Naive thymus-derived CD4-positive, alpha-beta T cell (primary cell): ENCODE results near the gene MAT2A. TPM values are rescaled to one million over a fixed set of nuclear protein-coding genes. Genes with fewer than 3 reads are reported as not detected.

Experiments used
- ATAC-seq: fragments of 150-1000 bp; cut with Tn5 transposase; 2 replicates; pipeline ENCODE4 v1.10.0; 2021; ENCODE audit warnings: mild to moderate bottlenecking, moderate library complexity
- CTCF ChIA-PET: fragments of 350-600 bp; sonication (Branson Sonifier 250); formaldehyde crosslinking; loops from one replicate; lab custom pipeline; 2021; ENCODE audit warnings: antibody characterized with exemption; lab: Charles Lee
- POLR2A ChIA-PET: fragments of 350-600 bp; sonication (Branson Sonifier 250); formaldehyde crosslinking; loops from one replicate; lab custom pipeline; 2021; ENCODE audit warnings: antibody characterized with exemption, inconsistent platforms; lab: Charles Lee
- DNase-seq, 9 donors: peaks; one replicate each; pipeline versions ENCODE4 v3.0.0 to v3.0.0-alpha.2; 2020 to 2022; ENCODE audit warnings: mixed read lengths in 1 of 9
- H3K27ac ChIP-seq: one replicate; pipeline ENCODE4 v1.7.0; 2013; ENCODE audit warnings: mild to moderate bottlenecking, low read depth, low read length, moderate library complexity
- H3K27me3 ChIP-seq, 2 donors: one replicate each; pipeline ENCODE4 v1.7.0; 2013; ENCODE audit warnings: low read length in 2 of 2, mild to moderate bottlenecking in 2 of 2, moderate library complexity in 2 of 2; ENCODE audit not compliant: control insufficient read depth in 2 of 2, insufficient read depth in 2 of 2
- H3K36me3 ChIP-seq, 3 experiments: 1 replicate in 2 of 3; 2 replicates in 1 of 3; pipeline ENCODE4 v1.7.0; 2013; ENCODE audit warnings: low read length in 3 of 3, mild to moderate bottlenecking in 3 of 3, moderate library complexity in 1 of 3; ENCODE audit not compliant: insufficient read depth in 3 of 3, control insufficient read depth in 2 of 3
- H3K4me1 ChIP-seq, 2 donors: one replicate each; pipeline ENCODE4 v1.7.0; 2013; ENCODE audit warnings: low read length in 2 of 2, mild to moderate bottlenecking in 2 of 2, moderate library complexity in 1 of 2; ENCODE audit not compliant: control insufficient read depth in 2 of 2, insufficient read depth in 2 of 2
- H3K4me3 ChIP-seq: 2 replicates; pipeline ENCODE4 v1.7.0; 2013; ENCODE audit warnings: mild to moderate bottlenecking, low read length
- H3K9me3 ChIP-seq, 3 experiments: 1 replicate in 2 of 3; 2 replicates in 1 of 3; pipeline ENCODE4 v1.7.0; 2013; ENCODE audit warnings: low read length in 3 of 3; ENCODE audit not compliant: control insufficient read depth in 2 of 3
- H3K27ac Mint-ChIP-seq, 9 donors: one replicate each; pipeline ENCODE4 v1.8.0; 2020 to 2022; ENCODE audit warnings: mixed read lengths in 9 of 9, mild to moderate bottlenecking in 8 of 9, moderate library complexity in 5 of 9, inconsistent platforms in 2 of 9
- H3K27me3 Mint-ChIP-seq, 5 donors: one replicate each; pipeline ENCODE4 v1.8.0; 2021 to 2022; ENCODE audit warnings: mixed read lengths in 5 of 5, mild to moderate bottlenecking in 1 of 5
- H3K36me3 Mint-ChIP-seq, 5 donors: one replicate each; pipeline ENCODE4 v1.8.0; 2020 to 2022; ENCODE audit warnings: mixed read lengths in 5 of 5, mild to moderate bottlenecking in 3 of 5, inconsistent platforms in 1 of 5
- H3K4me1 Mint-ChIP-seq, 7 donors: one replicate each; pipeline ENCODE4 v1.8.0; 2020 to 2022; ENCODE audit warnings: mixed read lengths in 7 of 7, mild to moderate bottlenecking in 3 of 7, inconsistent platforms in 1 of 7
- H3K4me3 Mint-ChIP-seq, 10 donors: one replicate each; pipeline ENCODE4 v1.8.0; 2020 to 2022; ENCODE audit warnings: mild to moderate bottlenecking in 10 of 10, mixed read lengths in 10 of 10, moderate library complexity in 6 of 10, inconsistent platforms in 2 of 10
- H3K9me3 Mint-ChIP-seq, 11 donors: one replicate each; pipeline ENCODE4 v1.8.0; 2020 to 2022; ENCODE audit warnings: mixed read lengths in 11 of 11, mild to moderate bottlenecking in 4 of 11, inconsistent platforms in 1 of 11, moderate library complexity in 1 of 11
- intact Hi-C, 2 donors: fragments of 100-400 bp; cut with micrococcal nuclease; formaldehyde crosslinking; loops; one replicate each; pipeline ENCODE4 v1.15.1; 2023
- polyA plus RNA-seq, 2 donors: library from polyadenylated mRNA; unstranded; fragments of 300-500 nt; fragmentation: Illumina TruSeq; gene quantifications; one replicate each; pipeline ENCODE4 v1.2.3, GENCODE V29; 2021
- total RNA-seq, 6 experiments: library from RNA in 5 of 6; stranded (reverse) in 5 of 6; gene quantifications; 1 replicate in 5 of 6; 2 replicates in 1 of 6; pipeline ENCODE4 v1.2.3 and lab custom pipeline; 2021 to 2026

The MAT2A gene
- total and polyA plus RNA-seq, 7 experiments from 2014 or later = 79.8 to 268 (median 127) TPM

DNA sequence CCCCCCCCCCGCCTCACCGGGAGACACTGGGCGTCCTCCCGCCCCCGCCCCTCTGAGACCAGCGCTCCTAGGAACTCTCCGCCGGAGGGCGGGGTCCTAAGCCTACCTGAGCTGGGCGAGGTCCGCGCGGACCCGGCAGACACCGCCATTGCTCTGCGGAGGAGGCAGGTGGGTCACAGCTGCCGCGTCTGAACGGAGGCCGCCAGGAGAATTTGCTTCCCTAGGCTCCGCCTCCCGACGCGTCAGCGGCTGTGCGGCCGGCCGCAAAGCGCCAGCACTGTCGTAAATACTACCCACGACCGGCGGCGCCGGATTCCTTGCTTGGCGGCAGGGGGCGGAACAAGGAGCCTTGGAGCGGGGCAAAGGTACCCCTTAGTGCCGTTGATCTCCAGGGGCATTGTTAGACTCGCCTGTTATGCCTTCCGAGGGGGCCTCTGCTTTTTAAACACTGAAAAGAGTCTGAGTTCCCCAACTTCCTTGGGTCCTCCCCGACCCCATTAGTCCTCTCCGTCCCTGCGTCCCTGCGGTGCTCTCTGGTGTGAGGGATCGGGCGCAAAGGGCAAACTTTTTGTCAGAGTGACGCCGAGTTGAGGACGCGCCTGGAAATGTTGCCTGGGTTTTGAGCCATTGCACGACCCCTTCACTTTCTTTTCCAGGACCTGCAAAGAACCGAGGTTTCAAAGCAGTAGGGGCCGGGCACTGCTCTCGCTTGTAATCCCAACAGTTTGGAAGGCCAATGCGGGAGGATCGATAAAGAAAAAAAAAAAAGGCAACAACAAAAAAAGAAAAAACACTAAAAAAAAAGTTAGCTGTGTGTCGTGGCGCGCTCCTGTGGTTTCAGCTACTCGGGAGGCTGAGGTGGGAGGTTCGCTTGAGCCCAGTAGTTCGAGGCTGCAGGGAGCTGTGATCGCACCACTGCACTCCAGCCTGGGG lies 22.6 kb downstream of the MAT2A start, which contains the start of gene GGCX:
Gene GGCX, minus strand, starts transcription at position 214 of the 933 bp plus-strand sequence. Its CDS starts 65 bp downstream, at position 149.
- POLR2A ChIA-PET = interaction anchor here (0.6 to 5.9 kb wide), 24 partner anchors 10 to 724 kb away, joined by 3 to 38 read pairs (median 4); partner anchors contain the start of genes C2orf68, KCMF1, MAT2A and RNF181
- H3K4me1 ChIP-seq = peaks cover 6 to 8% of the 10 kb centered on the region in 2 donors
- Mint-ChIP-seq H3K27me3 (peaks cover 0 to under 1% (median 0%) of the 10 kb centered on the region in 5 donors), H3K36me3 (peaks cover 0 to 4% (median 0%) of the 10 kb centered on the region in 5 donors), H3K9me3 (no peaks in the 10 kb centered on the region), H3K27ac (peak within 1 kb of the TSS; percentile 86 to 99 (median 95)), H3K4me3 (peak within 1 kb of the TSS; percentile 81 to 99 (median 97)), H3K4me1 (peaks cover 17 to 48% (median 32%) of the 10 kb centered on the region in 7 donors)
- no peaks in the 10 kb centered on the region for H3K9me3 ChIP-seq
- intact Hi-C loops = loop anchor here (1.0 to 2.0 kb wide), 12 partner anchors 9 to 207 kb away; partner anchors contain the start of genes ELMOD3 (in 2 of the 2), MAT2A (in 2 of the 2), RETSAT (in 2 of the 2) and RNF181 (in 2 of the 2)
- peak; percentile 77 to 92 (median 88) for DNase-seq
- CTCF ChIA-PET = interaction anchor here (0.5 to 1.9 kb wide), 4 partner anchors 9 to 30 kb away, joined by 3 to 8 read pairs (median 3); partner anchors contain the start of gene MAT2A
- peak; percentile 98 for ATAC-seq
- H3K27ac ChIP-seq = peak within 1 kb of the TSS; percentile 95
- peak within 1 kb of the TSS; percentile 98 for H3K4me3 ChIP-seq
- peaks cover 0 to 7% (median 0%) of the 10 kb centered on the region in 3 experiments for H3K36me3 ChIP-seq
- no peaks in the 10 kb centered on the region for H3K27me3 ChIP-seq

- ChIA-PET POLR2A (interaction anchor here (0.7 kb wide), 1 partner anchor 13 kb away, joined by 3 read pairs; the partner anchor contains the start of gene VAMP8), CTCF (no interaction called here)
- Mint-ChIP-seq H3K36me3 (no peaks in the 10 kb centered on the region), H3K27ac (peak overlapping the region in 2 of 9 donors; percentile 14 to 76), H3K27me3 (peaks cover 0 to 6% (median 0%) of the 10 kb centered on the region in 5 donors), H3K4me3 (peak overlapping the region in 6 of 10 donors; percentile 10 to 70 (median 38)), H3K9me3 (no peaks in the 10 kb centered on the region), H3K4me1 (peaks cover 17 to 36% (median 25%) of the 10 kb centered on the region in 7 donors)
- ATAC-seq (no peak), DNase-seq (no peak)
- Histone ChIP-seq H3K27ac (no peak overlapping the region), H3K27me3 (no peaks in the 10 kb centered on the region), H3K4me3 (no peak overlapping the region), H3K4me1 (peaks cover 6 to 8% of the 10 kb centered on the region in 2 donors), H3K36me3 (no peaks in the 10 kb centered on the region), H3K9me3 (no peaks in the 10 kb centered on the region)
- intact Hi-C loops = no loop called here
Measured at GRCh38 chr2:85564144-85564563, 25.2 kb downstream of the MAT2A start.

GRCh38 chr2:85566265-85566664 lies 27.3 kb downstream of the MAT2A start:
- Mint-ChIP-seq H3K27ac (no peak overlapping the region), H3K9me3 (no peaks in the 10 kb centered on the region), H3K27me3 (peaks cover 0 to 20% (median 0%) of the 10 kb centered on the region in 5 donors), H3K36me3 (no peaks in the 10 kb centered on the region), H3K4me3 (no peak overlapping the region), H3K4me1 (peaks cover 0 to 15% (median 5%) of the 10 kb centered on the region in 7 donors)
- no peaks in the 10 kb centered on the region for H3K27me3 ChIP-seq
- ChIA-PET CTCF (no interaction called here), POLR2A (interaction anchor here (1.3 kb wide), 1 partner anchor 27 kb away, joined by 3 read pairs; the partner anchor contains the start of gene MAT2A)
- H3K36me3 ChIP-seq = no peaks in the 10 kb centered on the region
- DNase-seq = no peak
- H3K4me1 ChIP-seq = no peaks in the 10 kb centered on the region
- no peaks in the 10 kb centered on the region for H3K9me3 ChIP-seq
- no peak overlapping the region for H3K4me3 ChIP-seq
- H3K27ac ChIP-seq = no peak overlapping the region
- intact Hi-C loops = no loop called here
- ATAC-seq = no peak

DNA sequence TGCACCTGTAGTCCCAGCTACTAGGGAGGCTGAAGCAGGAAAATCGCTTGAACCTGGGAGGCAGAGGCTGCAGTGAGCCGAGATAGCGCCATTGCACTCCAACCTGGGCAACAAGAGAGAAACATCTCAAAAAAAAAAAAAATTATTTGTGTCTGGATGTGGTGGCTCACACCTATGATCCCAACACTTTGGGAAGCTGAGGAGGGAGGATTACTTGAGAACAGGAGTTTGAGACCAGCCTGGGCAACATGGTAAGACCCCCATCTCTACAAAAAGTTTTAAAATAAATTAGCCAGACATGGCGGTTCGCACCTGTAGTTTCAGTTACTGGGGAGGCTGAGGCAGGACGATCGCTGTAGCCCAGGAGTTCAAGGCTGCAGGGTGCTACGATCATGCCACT lies 36.8 kb downstream of the MAT2A start:
- H3K4me3 ChIP-seq = no peak overlapping the region
- H3K4me1 ChIP-seq = peaks cover 12 to 28% of the 10 kb centered on the region in 2 donors
- Mint-ChIP-seq H3K9me3 (no peaks in the 10 kb centered on the region), H3K27me3 (peaks cover 0 to 15% (median 0%) of the 10 kb centered on the region in 5 donors), H3K27ac (peak overlapping the region in 1 of 9 donors; percentile 99), H3K36me3 (peaks cover 0 to 3% (median 0%) of the 10 kb centered on the region in 5 donors), H3K4me3 (peak overlapping the region in 1 of 10 donors; percentile 19), H3K4me1 (peaks cover 25 to 34% (median 30%) of the 10 kb centered on the region in 7 donors)
- DNase-seq (no peak), ATAC-seq (no peak)
- no peaks in the 10 kb centered on the region for H3K9me3 ChIP-seq
- ChIA-PET CTCF (no interaction called here), POLR2A (interaction anchor here (0.7 kb wide), 1 partner anchor 14 kb away, joined by 4 read pairs; no protein-coding TSS in a partner anchor)
- H3K27me3 ChIP-seq = no peaks in the 10 kb centered on the region
- no peak overlapping the region for H3K27ac ChIP-seq
- H3K36me3 ChIP-seq = no peaks in the 10 kb centered on the region
- intact Hi-C loops = loop anchor here in 1 of 2 donors (5.0 kb wide), 1 partner anchor 37 kb away; the partner anchor contains the start of gene C2orf68

- Mint-ChIP-seq H3K4me1 (peaks cover 25 to 42% (median 37%) of the 10 kb centered on the region in 7 donors), H3K9me3 (peaks cover 0 to 2% (median 0%) of the 10 kb centered on the region in 11 donors), H3K36me3 (peaks cover 0 to 11% (median 7%) of the 10 kb centered on the region in 5 donors), H3K27ac (peak overlapping the region; percentile 74 to 99 (median 94)), H3K4me3 (peak overlapping the region; percentile 89 to 96 (median 92)), H3K27me3 (peaks cover 0 to 6% (median 0%) of the 10 kb centered on the region in 5 donors)
- ATAC-seq = no peak
- H3K27ac ChIP-seq = peak overlapping the region; percentile 86
- DNase-seq = no peak
- H3K9me3 ChIP-seq = no peaks in the 10 kb centered on the region
- peaks cover 12 to 28% of the 10 kb centered on the region in 2 donors for H3K4me1 ChIP-seq
- H3K36me3 ChIP-seq = peaks cover 0 to 7% (median 0%) of the 10 kb centered on the region in 3 experiments
- POLR2A ChIA-PET = interaction anchor here (0.6 to 5.7 kb wide), 9 partner anchors 13 to 194 kb away, joined by 3 to 50 read pairs (median 7); partner anchors contain the start of genes MAT2A, RNF181 and SH2D6
- CTCF ChIA-PET = no interaction called here
- H3K4me3 ChIP-seq = peak overlapping the region; percentile 78
- intact Hi-C loops = loop anchor here (1.0 to 5.0 kb wide), 4 partner anchors 8 to 35 kb away; partner anchors contain the start of genes GGCX (in 2 of the 2), C2orf68 (in 1 of the 2) and TMEM150A (in 1 of the 2)
- H3K27me3 ChIP-seq = no peaks in the 10 kb centered on the region
Measured at GRCh38 chr2:85577063-85577385, 38.1 kb downstream of the MAT2A start.
